Endothelial cell of umbilical vein (primary cell): Measurements from ENCODE around the gene GCA. TPM values are rescaled to one million over a fixed set of nuclear protein-coding genes. Genes with fewer than 3 reads are reported as not detected.

Experiments
- BruUV-seq: library from RNA; stranded (reverse); fragments of 400-500 nt; replicated peaks from 2 replicates; lab custom pipeline; 2021; lab: Mats Ljungman, UMichigan
- CTCF ChIA-PET: fragments of 300-600, 350-600 bp; sonication (Branson Sonifier 250); formaldehyde crosslinking; loops from one replicate; lab custom pipeline; 2021; ENCODE audit warnings: antibody characterized with exemption, inconsistent platforms; lab: Charles Lee
- POLR2A ChIA-PET: fragments of 300-600, 350-600 bp; sonication (Branson Sonifier 250); formaldehyde crosslinking; loops from one replicate; lab custom pipeline; 2021; ENCODE audit warnings: antibody characterized with exemption, inconsistent platforms; lab: Charles Lee
- DNase-seq: peaks from one replicate; pipeline ENCODE4 v3.0.0-alpha.2; 2011; ENCODE audit warnings: low read depth, low spot score
- FAIRE-seq: peaks from 2 replicates; lab custom pipeline; 2011; peaks lifted over from hg19 to GRCh38; lab: Jason Lieb, UNC
- H2AFZ ChIP-seq: 2 replicates; pipeline ENCODE4 v1.6.0; 2012; ENCODE audit warnings: low read depth, low read length, control low read depth, inconsistent platforms
- H3K27ac ChIP-seq: 2 replicates; pipeline ENCODE4 v1.5.1; 2011; ENCODE audit warnings: low read depth, mild to moderate bottlenecking, control low read depth, low read length, moderate library complexity; ENCODE audit not compliant: insufficient read depth
- H3K27me3 ChIP-seq, 2 experiments: 2 replicates each; pipeline versions ENCODE4 v1.6.0 to v1.6.1; 2011; ENCODE audit warnings: low read length in 2 of 2, mixed read lengths in 1 of 2; ENCODE audit not compliant: control insufficient read depth in 2 of 2, insufficient read depth in 2 of 2
- H3K36me3 ChIP-seq, 2 experiments: 2 replicates in 1 of 2; 3 replicates in 1 of 2; pipeline ENCODE4 v1.5.1; 2011; ENCODE audit warnings: low read length in 2 of 2, mild to moderate bottlenecking in 1 of 2, moderate library complexity in 1 of 2; ENCODE audit not compliant: control insufficient read depth in 2 of 2, insufficient read depth in 2 of 2; ENCODE audit errors: extremely low read depth in 1 of 2
- H3K4me1 ChIP-seq: 3 replicates; pipeline ENCODE4 v1.5.1; 2011; ENCODE audit warnings: mild to moderate bottlenecking, low read length; ENCODE audit not compliant: control insufficient read depth, insufficient read depth; ENCODE audit errors: extremely low read depth
- H3K4me2 ChIP-seq: 2 replicates; pipeline ENCODE4 v1.6.1; 2011; ENCODE audit warnings: low read length, control low read depth, mixed read lengths; ENCODE audit not compliant: insufficient read depth
- H3K4me3 ChIP-seq, 3 experiments: fragments of 200-600 bp in 1 of 3; sonication (generic), shearing (Covaris generic) in 1 of 3; replicated peaks in 1 of 3; 2 replicates each; pipeline ENCODE4 v1.5.1; 2011 to 2016; ENCODE audit warnings: control low read depth in 3 of 3, low read length in 3 of 3, mild to moderate bottlenecking in 2 of 3, inconsistent platforms in 1 of 3, low read depth in 1 of 3, moderate library complexity in 1 of 3; ENCODE audit not compliant: insufficient read depth in 1 of 3
- H3K79me2 ChIP-seq: 2 replicates; pipeline ENCODE4 v1.6.0; 2012; ENCODE audit warnings: low read length, inconsistent platforms; ENCODE audit not compliant: control insufficient read depth, insufficient read depth
- H3K9ac ChIP-seq: replicated peaks from 2 replicates; pipeline ENCODE3; 2011; ENCODE audit warnings: low read length, control low read depth; ENCODE audit not compliant: insufficient read depth; ENCODE audit errors: extremely low read depth
- H3K9me1 ChIP-seq: replicated peaks from 3 replicates; pipeline ENCODE4 v1.6.0; 2011; ENCODE audit warnings: mild to moderate bottlenecking, low read length; ENCODE audit not compliant: control insufficient read depth, insufficient read depth; ENCODE audit errors: extremely low read depth
- H3K9me3 ChIP-seq: replicated peaks from 2 replicates; pipeline ENCODE4 v1.5.1; 2012; ENCODE audit warnings: low read length, inconsistent platforms; ENCODE audit not compliant: control insufficient read depth, insufficient read depth
- H4K20me1 ChIP-seq: replicated peaks from 2 replicates; pipeline ENCODE3; 2011; ENCODE audit warnings: mild to moderate bottlenecking, low read length; ENCODE audit not compliant: control insufficient read depth, insufficient read depth; ENCODE audit errors: extremely low read depth
- EZH2 ChIP-seq: IDR thresholded peaks from 2 replicates; pipeline ENCODE4 v1.6.1; 2012; ENCODE audit warnings: borderline replicate concordance, low read depth, mild to moderate bottlenecking, moderate library complexity, low read length, inconsistent platforms; ENCODE audit not compliant: severe bottlenecking
- FOS ChIP-seq: IDR thresholded peaks from 2 replicates; pipeline ENCODE4 v1.6.1; 2011; ENCODE audit warnings: mild to moderate bottlenecking, low read length, moderate library complexity, borderline replicate concordance; ENCODE audit not compliant: insufficient read depth
- GATA2 ChIP-seq: IDR thresholded peaks from 2 replicates; pipeline ENCODE4 v1.7.0; 2011; ENCODE audit warnings: low read depth, mild to moderate bottlenecking, moderate library complexity, mixed read lengths, low read length; ENCODE audit not compliant: insufficient read length, insufficient read depth
- JUN ChIP-seq: IDR thresholded peaks from 2 replicates; pipeline ENCODE4 v1.6.1; 2011; ENCODE audit warnings: borderline replicate concordance, low read depth; ENCODE audit not compliant: insufficient read length, insufficient read depth
- MYC ChIP-seq: IDR thresholded peaks from one replicate; pipeline ENCODE4 v1.6.1; 2011; ENCODE audit warnings: mild to moderate bottlenecking, low read depth, low read length
- POLR2A ChIP-seq: IDR thresholded peaks from 2 replicates; pipeline ENCODE4 v1.6.1; 2012; ENCODE audit warnings: low read depth, mild to moderate bottlenecking, control low read depth, low read length
- POLR2AphosphoS5 ChIP-seq: IDR thresholded peaks from 2 replicates; pipeline ENCODE4 v1.6.1; 2012; ENCODE audit warnings: low read depth, mild to moderate bottlenecking, control low read depth, low read length, moderate library complexity; ENCODE audit not compliant: insufficient read depth
- dilution Hi-C: fragments of 300-500 bp; cut with MboI; formaldehyde crosslinking; loops from one replicate; pipeline ENCODE4 v1.15.0; 2019; ENCODE audit warnings: low sequenced_read_pairs; ENCODE audit not compliant: extremely low pct_ligation_motif_present
- intact Hi-C: fragments of 100-400 bp; cut with micrococcal nuclease; formaldehyde crosslinking; loops from one replicate; pipeline ENCODE4 v1.10.0; 2022
- polyA plus RNA-seq, 4 experiments: library from polyadenylated mRNA; depleted of rRNA in 3 of 4; stranded (reverse) in 3 of 4; unstranded in 1 of 4; fragments of >200 nt; gene quantifications; 2 replicates each; pipeline versions ENCODE4 v1.2.1 to v1.2.3, GENCODE V29; 2011 to 2012; ENCODE audit warnings: missing spikeins in 1 of 4
- total RNA-seq: library from RNA; stranded (reverse); gene quantifications from 2 replicates; pipeline ENCODE4 v1.2.3, GENCODE V29; 2021
- TF ChIP-seq, protein P1 (sequence below): IDR thresholded peaks from 2 replicates; pipeline ENCODE4 v1.6.1; 2011; ENCODE audit not compliant: insufficient read depth, insufficient read length
- TF ChIP-seq, protein P2 (sequence below), 2 donors: IDR thresholded peaks; 1 replicate in 1 of 2; 2 replicates in 1 of 2; pipeline ENCODE4 v1.5.1; 2011; ENCODE audit warnings: low read length in 2 of 2, mild to moderate bottlenecking in 2 of 2, moderate library complexity in 2 of 2, control low read depth in 1 of 2, inconsistent platforms in 1 of 2, low read depth in 1 of 2; ENCODE audit not compliant: insufficient read depth in 1 of 2; ENCODE audit errors: extremely low read depth in 1 of 2

The GCA gene
- total and polyA plus RNA-seq, 2 donors (not counting 3 experiments of a cell fraction or from before 2014, with no cell fraction given) = 10.7 to 11.2 TPM

DNA sequence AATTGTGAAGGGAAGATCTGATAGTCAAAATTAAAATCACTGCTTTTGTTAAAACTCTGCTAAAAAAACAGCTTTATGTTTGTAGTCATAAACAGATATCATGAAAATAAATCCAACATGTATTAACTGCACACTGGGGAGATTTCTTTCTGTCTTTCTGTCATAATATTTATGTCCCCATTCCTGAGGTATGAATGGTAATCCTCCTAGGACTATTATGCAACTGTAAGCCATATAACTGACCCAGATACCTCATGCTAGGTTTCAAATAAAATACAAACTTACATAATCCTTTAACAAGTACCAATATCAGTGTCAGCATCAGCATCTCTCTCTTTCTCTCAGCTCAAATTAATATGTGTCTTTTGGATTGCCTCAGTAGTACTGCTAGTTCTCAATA, 43.7 kb upstream of the GCA start:
- Histone ChIP-seq H3K4me3 (no peak overlapping the region), H4K20me1 (no peaks in the 10 kb centered on the region), H3K79me2 (no peaks in the 10 kb centered on the region), H2AFZ (no peak overlapping the region), H3K36me3 (no peaks in the 10 kb centered on the region), H3K9ac (no peak overlapping the region), H3K27me3 (no peaks in the 10 kb centered on the region), H3K9me1 (no peaks in the 10 kb centered on the region), H3K4me1 (no peaks in the 10 kb centered on the region), H3K9me3 (no peaks in the 10 kb centered on the region), H3K27ac (no peak overlapping the region), H3K4me2 (no peak overlapping the region)
- ChIA-PET POLR2A (no interaction called here), CTCF (interaction anchor here (1.0 to 16.2 kb wide), 6 partner anchors 8 to 151 kb away, joined by 3 to 1052 read pairs (median 44); partner anchors contain the start of gene GCG)
- TF ChIP-seq FOS = no peak
- TF ChIP-seq, protein P1, sequence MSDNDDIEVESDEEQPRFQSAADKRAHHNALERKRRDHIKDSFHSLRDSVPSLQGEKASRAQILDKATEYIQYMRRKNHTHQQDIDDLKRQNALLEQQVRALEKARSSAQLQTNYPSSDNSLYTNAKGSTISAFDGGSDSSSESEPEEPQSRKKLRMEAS = no peak
- TF ChIP-seq POLR2AphosphoS5 = no peak
- no peak for TF ChIP-seq JUN
- TF ChIP-seq, protein P2, sequence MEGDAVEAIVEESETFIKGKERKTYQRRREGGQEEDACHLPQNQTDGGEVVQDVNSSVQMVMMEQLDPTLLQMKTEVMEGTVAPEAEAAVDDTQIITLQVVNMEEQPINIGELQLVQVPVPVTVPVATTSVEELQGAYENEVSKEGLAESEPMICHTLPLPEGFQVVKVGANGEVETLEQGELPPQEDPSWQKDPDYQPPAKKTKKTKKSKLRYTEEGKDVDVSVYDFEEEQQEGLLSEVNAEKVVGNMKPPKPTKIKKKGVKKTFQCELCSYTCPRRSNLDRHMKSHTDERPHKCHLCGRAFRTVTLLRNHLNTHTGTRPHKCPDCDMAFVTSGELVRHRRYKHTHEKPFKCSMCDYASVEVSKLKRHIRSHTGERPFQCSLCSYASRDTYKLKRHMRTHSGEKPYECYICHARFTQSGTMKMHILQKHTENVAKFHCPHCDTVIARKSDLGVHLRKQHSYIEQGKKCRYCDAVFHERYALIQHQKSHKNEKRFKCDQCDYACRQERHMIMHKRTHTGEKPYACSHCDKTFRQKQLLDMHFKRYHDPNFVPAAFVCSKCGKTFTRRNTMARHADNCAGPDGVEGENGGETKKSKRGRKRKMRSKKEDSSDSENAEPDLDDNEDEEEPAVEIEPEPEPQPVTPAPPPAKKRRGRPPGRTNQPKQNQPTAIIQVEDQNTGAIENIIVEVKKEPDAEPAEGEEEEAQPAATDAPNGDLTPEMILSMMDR (IDR thresholded peaks at IDR 0.05; ENCODE audit: extremely low read depth in 1 of 2, insufficient read depth in 1 of 2, low read depth in 1 of 2, low read length in 2 of 2) = no peak
- no peak for TF ChIP-seq MYC
- no peak for TF ChIP-seq GATA2
- no peak for TF ChIP-seq EZH2
- TF ChIP-seq POLR2A = no peak
- dilution Hi-C loops = no loop called here
- DNase-seq (no peak), FAIRE-seq (no peak)
- intact Hi-C loops = loop anchor here (5.0 kb wide), 2 partner anchors 293 to 353 kb away; no protein-coding TSS in a partner anchor
- no TSS peak for BruUV-seq
